Measurements from ENCODE around the gene SLC11A2.

The SLC11A2 gene

GRCh38 chr12:51025836-51026638 is at the start of gene SLC11A2:
Gene SLC11A2 (minus strand): TSS chr12:51026384. CDS start chr12:51010728, 15,656 bp downstream.
- peak; percentile 99 for DNase-seq (ENCODE audit: low spot score)

- DNase-seq (ENCODE audit: low spot score): no peak
Measured at GRCh38 chr12:51075390-51075789, 49.2 kb upstream of the SLC11A2 start.

DNA sequence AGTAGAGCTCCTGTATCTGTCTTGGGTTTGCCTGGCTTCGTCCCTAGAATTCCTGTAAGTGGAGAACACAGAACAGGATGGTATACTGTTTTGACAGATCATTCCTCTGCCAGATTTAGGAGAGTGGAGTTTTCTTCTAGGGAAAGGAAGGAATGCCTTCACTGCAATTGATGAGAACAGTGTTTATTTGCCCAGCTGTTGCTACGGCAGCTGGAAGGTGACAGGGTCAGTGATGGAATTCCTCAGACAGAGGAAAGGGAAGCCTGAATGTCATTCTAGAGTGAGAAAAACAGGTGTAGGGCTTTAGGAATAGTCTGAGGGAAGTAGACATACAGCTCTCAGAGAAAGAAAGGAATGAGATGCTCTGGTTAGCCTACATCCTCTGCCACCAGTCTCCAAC is 45.5 kb upstream of the SLC11A2 start:
- DNase-seq (ENCODE audit: low spot score): no peak

GRCh38 chr12:51070004-51070403 is 43.8 kb upstream of the SLC11A2 start:
- no peak for DNase-seq (ENCODE audit: low spot score)

DNA sequence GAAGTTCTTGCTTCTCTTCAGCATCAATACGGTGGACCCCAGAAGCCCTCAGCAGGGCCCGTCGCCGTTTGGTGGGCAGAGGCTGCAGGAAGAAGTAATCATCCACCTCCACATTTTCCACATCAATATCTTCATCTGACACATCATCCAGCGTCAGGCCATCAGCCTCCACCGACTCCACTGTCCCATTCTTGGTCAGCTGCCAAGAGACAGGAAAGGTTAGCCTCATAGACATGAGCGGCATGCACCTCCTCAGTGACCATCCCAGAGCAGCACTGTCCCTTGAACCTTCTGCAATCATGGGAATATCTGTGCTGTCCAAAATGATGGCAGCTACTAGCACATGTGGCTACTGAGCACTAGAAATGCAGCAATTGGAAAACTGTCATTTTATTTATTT is 41.6 kb upstream of the SLC11A2 start:
- no peak for DNase-seq (ENCODE audit: low spot score)

DNA sequence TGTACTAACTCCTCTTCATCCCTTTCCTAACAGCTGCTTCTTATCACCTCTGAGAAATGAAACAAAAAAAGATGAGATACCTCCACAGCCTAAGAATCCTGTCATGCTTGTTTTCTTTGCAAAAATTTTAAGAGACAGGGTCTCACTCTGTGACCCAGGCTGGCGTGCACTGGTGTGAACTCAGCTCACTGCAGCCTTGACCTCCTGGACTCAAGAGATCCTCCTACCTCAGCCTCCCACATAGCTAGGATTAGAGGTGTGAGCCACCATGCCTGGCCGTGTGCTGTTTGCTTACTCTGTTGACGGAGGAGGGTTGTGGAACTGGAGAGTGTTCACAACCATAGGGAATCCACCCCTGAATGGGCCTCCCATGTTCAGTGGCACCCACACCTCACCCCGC is 41.0 kb upstream of the SLC11A2 start:
- DNase-seq (ENCODE audit: low spot score): no peak

GRCh38 chr12:51065530-51065929 is 39.3 kb upstream of the SLC11A2 start:
- no peak for DNase-seq (ENCODE audit: low spot score)

DNA sequence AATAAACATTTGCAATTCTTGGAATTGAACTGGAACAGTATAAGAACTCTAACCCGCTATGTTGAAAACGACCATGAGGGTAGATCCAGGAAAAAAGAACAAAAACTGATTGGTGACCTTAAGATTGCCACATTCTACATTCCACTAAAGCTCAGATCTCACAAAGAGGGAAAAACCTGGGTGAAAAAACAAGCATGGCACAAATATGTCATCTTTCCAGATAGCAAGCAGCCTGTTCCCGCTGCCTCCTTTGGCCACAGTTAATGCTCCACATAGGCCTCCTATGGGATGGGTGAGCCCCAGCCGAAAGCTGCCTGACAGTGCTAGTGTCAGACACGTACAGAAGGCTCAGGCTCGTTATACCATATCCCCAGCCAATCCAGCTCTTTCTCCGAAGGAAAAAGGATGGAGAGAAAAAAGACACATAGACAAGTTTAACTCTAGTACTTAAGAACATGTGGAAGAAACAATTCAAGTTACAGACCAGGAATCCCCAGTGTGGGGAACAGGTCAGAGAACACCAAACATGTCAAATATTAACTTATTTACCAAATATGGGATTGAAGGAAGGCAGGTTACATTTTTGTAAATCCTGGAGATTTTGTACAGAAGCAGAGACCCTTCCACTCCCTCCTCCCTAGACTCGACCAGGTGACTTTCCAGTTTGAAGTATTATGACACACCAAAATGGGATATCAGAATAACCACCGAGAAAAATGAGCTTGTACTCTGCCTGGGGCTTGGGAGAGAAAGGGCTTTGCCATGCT is 36.6 kb upstream of the SLC11A2 start:
- DNase-seq (ENCODE audit: low spot score): no peak

DNA sequence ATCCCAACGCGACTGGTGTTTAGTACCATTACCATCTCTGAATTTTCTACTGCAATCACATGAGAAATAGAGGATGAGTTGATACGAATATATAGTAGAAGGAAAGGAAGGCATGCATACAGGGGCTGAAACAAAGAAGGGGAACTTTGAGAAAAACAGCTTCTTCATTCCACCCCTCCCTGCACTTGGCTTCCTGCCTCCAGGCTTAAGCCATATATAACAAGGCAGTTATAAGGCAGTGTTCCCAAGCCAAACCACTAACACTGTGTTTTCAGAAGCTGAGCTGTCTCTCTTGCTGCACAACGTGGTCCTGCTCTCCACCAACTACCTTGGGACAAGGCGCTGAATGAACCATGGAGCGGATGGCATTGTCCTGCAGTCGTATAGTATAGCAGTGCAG is 32.9 kb upstream of the SLC11A2 start:
- DNase-seq (ENCODE audit: low spot score): no peak

- DNase-seq (ENCODE audit: low spot score): peak; percentile 24
Measured at GRCh38 chr12:51056242-51056641, 30.1 kb upstream of the SLC11A2 start.

- no peak for DNase-seq (ENCODE audit: low spot score)
Measured at GRCh38 chr12:51055060-51055459, 28.9 kb upstream of the SLC11A2 start.

DNA sequence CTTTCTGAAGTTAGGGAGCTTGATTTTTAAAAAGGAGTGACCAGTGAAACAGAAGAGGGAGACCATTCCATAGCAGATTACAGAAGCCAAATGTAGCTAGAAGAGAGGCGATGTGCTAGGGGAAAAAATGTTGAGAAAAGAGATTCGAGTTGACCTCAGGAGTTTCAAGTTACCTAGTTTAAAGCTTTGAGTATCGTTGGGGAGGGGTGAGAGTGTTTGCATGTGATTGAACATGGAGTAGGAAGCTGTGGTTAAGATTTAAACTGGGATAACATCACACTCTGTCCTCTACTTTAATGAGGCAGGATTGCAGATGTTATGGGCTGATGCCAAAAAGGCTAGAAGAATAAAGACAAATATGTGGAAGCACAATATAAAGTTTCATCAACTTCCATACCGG is 25.6 kb upstream of the SLC11A2 start:
- no peak for DNase-seq (ENCODE audit: low spot score)

- DNase-seq (ENCODE audit: low spot score): no peak
Measured at GRCh38 chr12:51049525-51049924, 23.3 kb upstream of the SLC11A2 start.

GRCh38 chr12:51048661-51049251 is 22.6 kb upstream of the SLC11A2 start:
- DNase-seq (ENCODE audit: low spot score): no peak

DNA sequence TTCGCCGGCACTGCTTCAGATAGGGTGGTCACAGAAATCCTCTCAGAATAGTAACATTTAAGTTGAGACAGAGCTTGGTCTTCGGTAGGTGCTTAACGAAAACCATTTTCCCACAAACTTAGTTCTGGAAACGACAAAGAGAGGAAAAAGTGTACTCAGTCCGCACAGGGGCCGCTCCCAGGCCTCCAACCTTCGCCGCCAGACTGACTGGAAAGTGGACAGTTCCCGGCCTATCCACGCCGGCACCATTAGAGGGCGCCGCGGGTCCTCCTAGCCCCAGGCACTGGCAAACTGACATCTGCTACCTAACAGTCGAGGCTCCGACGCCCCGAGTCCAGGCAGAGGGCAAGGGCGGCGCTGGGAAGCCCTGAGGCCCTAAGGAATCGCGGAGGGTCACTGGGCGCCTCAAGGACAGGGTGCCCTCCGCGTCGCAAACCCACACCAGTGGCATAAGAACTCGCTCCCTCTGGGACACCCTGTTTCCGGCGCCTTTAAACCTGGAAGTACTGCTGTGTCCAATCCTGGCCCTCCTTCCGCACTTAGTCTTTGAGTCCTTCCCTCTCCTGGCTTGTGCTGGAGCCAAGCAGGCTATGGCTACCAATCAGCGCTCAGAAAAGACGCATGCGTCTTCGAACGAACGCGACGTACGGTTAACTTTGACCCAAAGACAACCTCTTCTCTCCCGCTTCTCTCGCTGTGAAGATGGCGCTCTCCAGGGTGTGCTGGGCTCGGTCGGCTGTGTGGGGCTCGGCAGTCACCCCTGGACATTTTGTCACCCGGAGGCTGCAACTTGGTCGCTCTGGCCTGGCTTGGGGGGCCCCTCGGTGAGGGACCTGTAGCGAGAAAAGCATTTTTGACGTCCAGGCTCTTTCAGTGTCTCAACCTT is 21.7 kb upstream of the SLC11A2 start, which contains the start of gene LETMD1:
TSS of gene LETMD1 (plus strand) at position 673 of the 886 bp plus-strand sequence. CDS start at position 703, 30 bp downstream.
- peak; percentile 97 for DNase-seq (ENCODE audit: low spot score)

GRCh38 chr12:51036279-51036678 is 10.1 kb upstream of the SLC11A2 start:
- DNase-seq (ENCODE audit: low spot score): no peak

DNA sequence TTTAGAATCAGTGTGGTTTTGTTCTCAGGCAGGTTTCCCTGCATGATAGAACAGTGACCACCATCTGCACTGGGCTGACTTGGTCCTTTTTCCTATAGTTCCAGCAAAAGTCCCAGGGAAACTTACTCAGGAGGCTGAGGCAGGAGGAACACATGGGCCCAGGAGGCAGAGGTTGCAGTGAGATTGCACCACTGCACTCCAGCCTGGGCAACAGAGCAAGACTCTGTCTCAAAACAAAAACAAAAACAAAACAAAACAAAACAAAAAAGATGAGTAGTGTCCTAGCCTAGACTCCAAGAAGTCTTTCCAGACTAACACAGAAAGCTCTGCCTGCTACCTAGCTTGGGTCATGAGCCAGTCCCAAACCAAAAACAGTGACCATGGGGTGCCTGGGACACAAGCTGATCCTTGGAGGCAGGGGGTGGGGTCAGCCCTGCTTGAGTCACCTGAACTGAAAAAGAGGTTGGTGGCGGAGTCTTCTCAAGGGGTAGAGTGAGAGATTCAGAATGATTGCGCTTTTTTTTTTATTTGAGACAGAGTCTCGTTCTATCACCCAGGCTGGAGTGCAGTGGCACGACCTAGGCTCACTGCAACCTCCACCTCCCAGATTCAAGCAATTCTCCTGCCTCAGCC is 7.4 kb upstream of the SLC11A2 start:
- DNase-seq (ENCODE audit: low spot score): no peak

DNA sequence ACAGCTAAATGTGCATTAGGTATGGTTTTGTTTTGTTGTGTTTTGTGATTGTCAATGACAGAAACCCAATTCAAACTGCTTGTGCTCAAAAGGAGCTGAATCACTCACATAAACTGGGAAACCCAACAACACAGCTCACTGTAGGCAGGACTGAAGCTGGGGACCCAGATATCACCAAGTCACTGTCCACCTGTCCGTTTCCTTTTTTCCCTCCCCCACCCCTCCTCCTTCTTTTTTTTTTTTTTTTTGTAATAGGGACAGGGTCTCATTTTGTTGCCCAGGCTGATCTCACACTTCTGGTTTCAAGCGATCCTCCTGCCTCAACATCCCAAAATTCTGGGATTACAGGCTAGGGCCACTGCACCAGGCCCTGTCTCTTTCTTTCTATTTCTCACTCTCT is 6.9 kb upstream of the SLC11A2 start:
- no peak for DNase-seq (ENCODE audit: low spot score)

GRCh38 chr12:51028813-51029150 is 2.6 kb upstream of the SLC11A2 start:
- DNase-seq (ENCODE audit: low spot score): peak; percentile 27

- peak; percentile 16 for DNase-seq (ENCODE audit: low spot score)
Measured at GRCh38 chr12:51028126-51028812, 2.1 kb upstream of the SLC11A2 start.

DNA sequence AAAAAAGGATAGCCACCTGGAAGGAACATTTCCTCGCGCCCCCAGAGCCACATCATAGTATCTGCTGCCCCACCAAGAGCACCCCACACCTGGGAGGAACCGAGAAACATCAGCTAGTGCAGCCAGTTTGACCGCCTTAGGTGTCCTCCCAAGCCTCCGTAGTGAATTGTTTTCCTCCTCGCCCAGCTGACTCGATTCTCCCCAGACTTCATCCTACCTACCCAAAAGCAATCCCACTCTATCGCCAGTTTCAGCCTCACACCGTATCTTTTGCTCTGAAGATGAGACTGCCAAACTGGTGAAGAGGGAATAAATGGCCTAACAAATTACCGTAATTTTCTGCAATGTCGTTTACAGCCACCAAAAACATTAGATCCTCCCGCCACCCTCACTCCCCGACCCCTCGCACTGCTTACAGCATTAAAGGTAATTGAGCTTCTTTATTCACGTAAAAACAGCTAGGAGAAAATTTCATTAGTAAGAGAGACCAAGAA is 1.2 kb upstream of the SLC11A2 start:
- no peak for DNase-seq (ENCODE audit: low spot score)

All from GM03348 (cell line).